ENCODE measurements around the gene AIG1. TPM values are rescaled to one million over a fixed set of nuclear protein-coding genes. Genes with fewer than 3 reads are reported as not detected.

AIG1 gene
- total RNA-seq, 2 experiments from 2014 or later, result 0.40 to 0.85 TPM

DNA sequence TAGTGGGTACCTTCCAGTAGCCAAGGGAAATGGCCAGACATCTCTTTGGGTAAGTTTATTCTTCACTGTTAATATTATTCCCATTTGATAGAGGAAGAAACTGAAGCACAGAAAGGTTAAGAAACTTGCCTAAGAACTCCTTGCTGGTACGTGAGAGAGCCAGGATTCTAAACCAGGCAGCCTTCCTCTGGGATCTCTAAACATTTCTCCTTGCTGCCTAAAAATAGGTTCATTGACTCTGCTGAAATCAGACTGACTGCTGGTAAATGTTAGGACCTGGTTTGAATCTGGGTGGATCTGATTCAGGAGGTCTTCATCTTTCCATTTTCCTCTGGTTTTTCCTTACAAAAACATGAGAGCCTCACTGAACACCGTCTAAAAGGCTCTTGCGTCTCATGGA is 186.9 kb downstream of the AIG1 start:
- Histone ChIP-seq H3K36me3 (ENCODE audit: insufficient read depth, low read length) (no peaks in the 10 kb centered on the region), H3K9me2 (ENCODE audit: insufficient read depth, low read length) (no peaks in the 10 kb centered on the region; the same call in 1 of the 2 replicates), H2AFZ (ENCODE audit: low read length) (no peak overlapping the region), H3K4me1 (ENCODE audit: insufficient read depth, low read length, poor library complexity, severe bottlenecking) (no peaks in the 10 kb centered on the region), H3K4me3 (ENCODE audit: low read depth, low read length, poor library complexity, severe bottlenecking) (no peak overlapping the region), H3K9me3 (ENCODE audit: low read length) (no peaks in the 10 kb centered on the region), H4K20me1 (ENCODE audit: insufficient read depth, low read length) (no peaks in the 10 kb centered on the region), H3K4me2 (ENCODE audit: low read length) (no peak overlapping the region), H3K27ac (ENCODE audit: low read depth, low read length, poor library complexity, severe bottlenecking) (no peak overlapping the region), H3K79me2 (ENCODE audit: insufficient read depth, low read depth, low read length) (no peaks in the 10 kb centered on the region)
- TF ChIP-seq, protein P1, sequence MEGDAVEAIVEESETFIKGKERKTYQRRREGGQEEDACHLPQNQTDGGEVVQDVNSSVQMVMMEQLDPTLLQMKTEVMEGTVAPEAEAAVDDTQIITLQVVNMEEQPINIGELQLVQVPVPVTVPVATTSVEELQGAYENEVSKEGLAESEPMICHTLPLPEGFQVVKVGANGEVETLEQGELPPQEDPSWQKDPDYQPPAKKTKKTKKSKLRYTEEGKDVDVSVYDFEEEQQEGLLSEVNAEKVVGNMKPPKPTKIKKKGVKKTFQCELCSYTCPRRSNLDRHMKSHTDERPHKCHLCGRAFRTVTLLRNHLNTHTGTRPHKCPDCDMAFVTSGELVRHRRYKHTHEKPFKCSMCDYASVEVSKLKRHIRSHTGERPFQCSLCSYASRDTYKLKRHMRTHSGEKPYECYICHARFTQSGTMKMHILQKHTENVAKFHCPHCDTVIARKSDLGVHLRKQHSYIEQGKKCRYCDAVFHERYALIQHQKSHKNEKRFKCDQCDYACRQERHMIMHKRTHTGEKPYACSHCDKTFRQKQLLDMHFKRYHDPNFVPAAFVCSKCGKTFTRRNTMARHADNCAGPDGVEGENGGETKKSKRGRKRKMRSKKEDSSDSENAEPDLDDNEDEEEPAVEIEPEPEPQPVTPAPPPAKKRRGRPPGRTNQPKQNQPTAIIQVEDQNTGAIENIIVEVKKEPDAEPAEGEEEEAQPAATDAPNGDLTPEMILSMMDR (conservative IDR thresholded peaks at IDR 0.05; ENCODE audit: low read length), result no peak
- TF ChIP-seq EZH2phosphoT487 (IDR thresholded peaks at IDR 0.05; ENCODE audit: borderline replicate concordance, low read depth, low read length), result no peak
- ChIA-PET CTCF (ENCODE audit: unreplicated experiment) (no interaction called here), POLR2A (no interaction called here)
- intact Hi-C loops (cut with micrococcal nuclease; ENCODE audit: unreplicated experiment), result no loop called here
- no peak for DNase-seq (ENCODE audit: low spot score)
- no TSS peak for BruUV-seq (replicated peaks)

DNA sequence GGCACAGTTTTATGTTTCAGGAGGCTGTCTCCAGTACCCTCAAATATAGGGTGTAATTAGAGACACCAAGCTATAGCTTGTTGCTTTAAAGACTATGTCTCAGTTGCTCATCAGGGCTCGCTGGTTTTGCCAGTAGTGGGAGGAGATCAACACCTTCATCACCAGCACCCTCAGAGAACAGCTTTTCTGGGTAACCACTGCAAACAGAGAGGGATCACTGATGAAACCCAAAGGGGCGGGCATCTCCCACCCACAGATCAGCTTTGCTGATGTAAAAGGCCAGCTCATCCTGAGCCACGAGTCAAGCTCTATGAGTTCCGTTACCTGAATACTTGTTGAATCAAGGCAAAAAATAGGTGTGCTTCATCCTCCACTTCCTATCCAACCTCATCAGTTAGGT is 187.7 kb downstream of the AIG1 start:
- ChIA-PET CTCF (ENCODE audit: unreplicated experiment) (no interaction called here), POLR2A (no interaction called here)
- no peaks in the 10 kb centered on the region for H3K4me1 ChIP-seq (ENCODE audit: insufficient read depth, low read length, poor library complexity, severe bottlenecking)
- no peak overlapping the region for H3K27ac ChIP-seq (ENCODE audit: low read depth, low read length, poor library complexity, severe bottlenecking)
- no peaks in the 10 kb centered on the region for H3K36me3 ChIP-seq (ENCODE audit: insufficient read depth, low read length)
- no peak for DNase-seq (ENCODE audit: low spot score)
- no peak overlapping the region for H2AFZ ChIP-seq (ENCODE audit: low read length)
- no peaks in the 10 kb centered on the region for H4K20me1 ChIP-seq (ENCODE audit: insufficient read depth, low read length)
- no peak overlapping the region for H3K4me3 ChIP-seq (ENCODE audit: low read depth, low read length, poor library complexity, severe bottlenecking)
- intact Hi-C loops (cut with micrococcal nuclease; ENCODE audit: unreplicated experiment), result no loop called here
- no peak for TF ChIP-seq EZH2phosphoT487 (IDR thresholded peaks at IDR 0.05; ENCODE audit: borderline replicate concordance, low read depth, low read length)
- TF ChIP-seq, protein P1 (conservative IDR thresholded peaks at IDR 0.05; ENCODE audit: low read length), result no peak
- H3K4me2 ChIP-seq (ENCODE audit: low read length), result no peak overlapping the region
- H3K79me2 ChIP-seq (ENCODE audit: insufficient read depth, low read depth, low read length), result no peaks in the 10 kb centered on the region
- no peaks in the 10 kb centered on the region for H3K9me3 ChIP-seq (ENCODE audit: low read length)
- no peaks in the 10 kb centered on the region; the same call in 1 of the 2 replicates for H3K9me2 ChIP-seq (ENCODE audit: insufficient read depth, low read length)
- no TSS peak for BruUV-seq (replicated peaks)

DNA sequence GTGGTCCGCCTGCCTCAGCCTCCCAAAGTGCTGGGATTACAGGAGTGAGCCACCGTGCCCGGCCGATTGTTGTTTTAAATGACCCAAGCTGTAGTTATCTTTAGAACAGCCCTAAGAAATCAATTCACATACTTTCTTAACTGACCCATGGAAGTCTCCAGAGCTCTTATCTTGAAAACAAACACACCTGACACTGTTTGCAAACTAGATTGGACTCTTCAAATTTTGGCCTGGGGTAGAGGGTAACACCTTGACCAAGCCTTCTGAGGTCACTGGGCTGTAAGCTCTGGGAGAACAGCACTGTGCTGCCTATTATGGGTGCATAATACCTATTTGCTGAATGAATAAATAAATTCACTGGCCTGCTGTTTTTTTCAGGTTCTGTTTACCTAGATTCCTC is 190.6 kb downstream of the AIG1 start:
- no peaks in the 10 kb centered on the region for H3K4me1 ChIP-seq (ENCODE audit: insufficient read depth, low read length, poor library complexity, severe bottlenecking)
- peaks cover 2% of the 10 kb centered on the region; the same call in 1 of the 2 replicates for H3K9me2 ChIP-seq (ENCODE audit: insufficient read depth, low read length)
- H3K79me2 ChIP-seq (ENCODE audit: insufficient read depth, low read depth, low read length), result no peaks in the 10 kb centered on the region
- no peak for DNase-seq (ENCODE audit: low spot score)
- H4K20me1 ChIP-seq (ENCODE audit: insufficient read depth, low read length), result no peaks in the 10 kb centered on the region
- ChIA-PET CTCF (ENCODE audit: unreplicated experiment) (no interaction called here), POLR2A (no interaction called here)
- intact Hi-C loops (cut with micrococcal nuclease; ENCODE audit: unreplicated experiment), result no loop called here
- no peaks in the 10 kb centered on the region for H3K36me3 ChIP-seq (ENCODE audit: insufficient read depth, low read length)
- BruUV-seq (replicated peaks), result no TSS peak
- no peak overlapping the region for H3K4me2 ChIP-seq (ENCODE audit: low read length)
- no peaks in the 10 kb centered on the region for H3K9me3 ChIP-seq (ENCODE audit: low read length)
- no peak for TF ChIP-seq EZH2phosphoT487 (IDR thresholded peaks at IDR 0.05; ENCODE audit: borderline replicate concordance, low read depth, low read length)
- TF ChIP-seq, protein P1 (conservative IDR thresholded peaks at IDR 0.05; ENCODE audit: low read length), result no peak
- no peak overlapping the region for H3K27ac ChIP-seq (ENCODE audit: low read depth, low read length, poor library complexity, severe bottlenecking)
- no peak overlapping the region for H2AFZ ChIP-seq (ENCODE audit: low read length)
- no peak overlapping the region for H3K4me3 ChIP-seq (ENCODE audit: low read depth, low read length, poor library complexity, severe bottlenecking)
